SK-N-SH (cell line): ENCODE measurements around the gene REXO1. TPM values are rescaled to one million over a fixed set of nuclear protein-coding genes. Genes with fewer than 3 reads are reported as not detected.

ENCODE experiments used
- CTCF ChIA-PET: fragments of 300-600, 350-600 bp; formaldehyde crosslinking; extraction: SDS; loops from one replicate; lab custom pipeline; 2021; lab: Yijun Ruan, JAX
- POLR2A ChIA-PET: fragments of 350-600 bp; sonication (Branson Sonifier 250); formaldehyde crosslinking; extraction: SDS; loops from one replicate; lab custom pipeline; 2020; ENCODE audit warnings: antibody characterized with exemption, inconsistent platforms; lab: Yijun Ruan, JAX
- DNase-seq: peaks from one replicate; pipeline ENCODE4 v3.0.0; 2012
- H2AFZ ChIP-seq: fragments of 200-600 bp; sonication (generic); 2 replicates; pipeline ENCODE4 v1.8.1; 2016; ENCODE audit warnings: antibody characterized with exemption, mild to moderate bottlenecking, low read depth
- H3F3A ChIP-seq: fragments of 200-600 bp; sonication (generic); replicated peaks from 2 replicates; pipeline ENCODE3; 2016; ENCODE audit warnings: antibody characterized with exemption, mild to moderate bottlenecking; ENCODE audit not compliant: insufficient read depth
- H3K27ac ChIP-seq, 2 experiments: fragments of 200-500 bp in 1 of 2; fragments of 200-600 bp in 1 of 2; sonication (Bioruptor generic) in 1 of 2; sonication (generic), shearing (Covaris generic) in 1 of 2; 2 replicates each; pipeline versions ENCODE4 v1.5.1 to v1.6.1; 2014 to 2016; ENCODE audit warnings: low read depth in 2 of 2, inconsistent platforms in 1 of 2, low read length in 1 of 2, mild to moderate bottlenecking in 1 of 2, mixed read lengths in 1 of 2
- H3K27me3 ChIP-seq: fragments of 200-600 bp; sonication (generic), shearing (Covaris generic); 2 replicates; pipeline ENCODE4 v1.6.1; 2016; ENCODE audit warnings: mixed run types; ENCODE audit not compliant: insufficient read depth
- H3K36me3 ChIP-seq, 2 experiments: fragments of 200-500 bp in 1 of 2; fragments of 200-600 bp in 1 of 2; sonication (Bioruptor generic) in 1 of 2; sonication (generic) in 1 of 2; replicated peaks in 1 of 2; 2 replicates each; pipeline versions ENCODE3 to v1.5.1; 2014 to 2016; ENCODE audit warnings: low read length in 1 of 2, mild to moderate bottlenecking in 1 of 2; ENCODE audit not compliant: insufficient read depth in 2 of 2, control insufficient read depth in 1 of 2
- H3K4me1 ChIP-seq, 2 experiments: fragments of 200-500 bp in 1 of 2; fragments of 200-600 bp in 1 of 2; sonication (Bioruptor generic) in 1 of 2; sonication (generic), shearing (Covaris generic) in 1 of 2; 2 replicates each; pipeline versions ENCODE4 v1.5.1 to v1.6.1; 2014 to 2016; ENCODE audit warnings: low read depth in 1 of 2, low read length in 1 of 2, mixed run types in 1 of 2; ENCODE audit not compliant: insufficient read depth in 2 of 2, control insufficient read depth in 1 of 2
- H3K4me2 ChIP-seq: fragments of 200-600 bp; sonication (generic), shearing (Covaris generic); 2 replicates; pipeline ENCODE4 v1.6.1; 2017; ENCODE audit warnings: mixed run types
- H3K4me3 ChIP-seq, 2 experiments: fragments of 200-500 bp in 1 of 2; fragments of 200-600 bp in 1 of 2; sonication (Bioruptor generic) in 1 of 2; sonication (generic), shearing (Covaris generic) in 1 of 2; 2 replicates each; pipeline versions ENCODE4 v1.5.1 to v1.8.1; 2014 to 2016; ENCODE audit warnings: low read depth in 2 of 2, inconsistent platforms in 1 of 2, low read length in 1 of 2, mild to moderate bottlenecking in 1 of 2, mixed read lengths in 1 of 2, moderate library complexity in 1 of 2
- H3K79me2 ChIP-seq: fragments of 200-600 bp; sonication (generic); 2 replicates; pipeline ENCODE4 v1.8.1; 2017; ENCODE audit warnings: mild to moderate bottlenecking; ENCODE audit not compliant: insufficient read depth
- H3K9ac ChIP-seq: fragments of 200-600 bp; sonication (generic); 2 replicates; pipeline ENCODE4 v1.6.1; 2017; ENCODE audit warnings: mixed run types
- H3K9me2 ChIP-seq: fragments of 200-600 bp; sonication (generic); 2 replicates; pipeline ENCODE4 v1.6.1; 2017; ENCODE audit warnings: mixed run types
- H3K9me3 ChIP-seq: fragments of 200-600 bp; sonication (generic); 2 replicates; pipeline ENCODE4 v1.6.1; 2017; ENCODE audit warnings: mixed run types, mild to moderate bottlenecking, moderate library complexity
- H4K20me1 ChIP-seq: fragments of 200-600 bp; sonication (generic); 2 replicates; pipeline ENCODE4 v1.6.1; 2017; ENCODE audit warnings: mild to moderate bottlenecking, mixed run types; ENCODE audit not compliant: insufficient read depth
- CHD2 ChIP-seq: fragments of 150-350 bp; IDR thresholded peaks from 2 replicates; pipeline ENCODE4 v1.6.1; 2018; ENCODE audit warnings: low read length; ENCODE audit not compliant: partially characterized antibody
- EP300 ChIP-seq, 2 experiments: IDR thresholded peaks; 2 replicates each; pipeline versions ENCODE4 v1.4.0 to v1.6.1; 2012; ENCODE audit warnings: borderline replicate concordance in 1 of 2, low read depth in 1 of 2, low read length in 1 of 2
- EZH2phosphoT487 ChIP-seq: fragments of 200-600 bp; sonication (generic); IDR thresholded peaks from 2 replicates; pipeline ENCODE4 v1.6.1; 2017; ENCODE audit warnings: low read depth, mixed run types, mild to moderate bottlenecking, antibody characterized with exemption, moderate library complexity, borderline replicate concordance
- GATA2 ChIP-seq: sonication (generic); formaldehyde crosslinking; IDR thresholded peaks from 2 replicates; pipeline ENCODE4 v1.5.0; 2020; ENCODE audit warnings: mild to moderate bottlenecking, missing genetic modification reagents
- JUND ChIP-seq: IDR thresholded peaks from 2 replicates; pipeline ENCODE4 v1.4.0; 2012
- MEF2A ChIP-seq: IDR thresholded peaks from 2 replicates; pipeline ENCODE4 v1.4.0; 2012; ENCODE audit warnings: low read depth, borderline replicate concordance
- NRF1 ChIP-seq: IDR thresholded peaks from 2 replicates; pipeline ENCODE4 v1.6.1; 2012; ENCODE audit warnings: low read depth, mild to moderate bottlenecking, low read length
- POLR2AphosphoS5 ChIP-seq: IDR thresholded peaks from 2 replicates; pipeline ENCODE4 v1.6.1; 2012; ENCODE audit warnings: low read depth, low read length
- RAD21 ChIP-seq: IDR thresholded peaks from 2 replicates; pipeline ENCODE4 v1.6.1; 2012; ENCODE audit warnings: mild to moderate bottlenecking, low read length
- RCOR1 ChIP-seq: fragments of 150-350 bp; IDR thresholded peaks from 2 replicates; pipeline ENCODE4 v1.6.1; 2017; ENCODE audit warnings: antibody characterized with exemption, low read length
- REST ChIP-seq: IDR thresholded peaks from 2 replicates; pipeline ENCODE4 v1.6.1; 2012; ENCODE audit warnings: mild to moderate bottlenecking, low read depth, low read length, moderate library complexity
- RFX5 ChIP-seq: IDR thresholded peaks from 2 replicates; pipeline ENCODE4 v1.6.1; 2012; ENCODE audit warnings: mild to moderate bottlenecking, improper control_type of control experiment, low read length
- RXRA ChIP-seq: IDR thresholded peaks from 2 replicates; pipeline ENCODE4 v1.4.0; 2012; ENCODE audit warnings: low read depth, mild to moderate bottlenecking, borderline replicate concordance
- SIN3A ChIP-seq: IDR thresholded peaks from 2 replicates; pipeline ENCODE4 v1.6.1; 2012; ENCODE audit warnings: low read depth, mild to moderate bottlenecking, low read length, moderate library complexity, borderline replicate concordance
- SMC3 ChIP-seq: IDR thresholded peaks from 2 replicates; pipeline ENCODE4 v1.6.1; 2012; ENCODE audit warnings: low read depth, low read length, improper control_type of control experiment
- TAF1 ChIP-seq: IDR thresholded peaks from 2 replicates; pipeline ENCODE4 v1.6.1; 2012; ENCODE audit warnings: low read depth, mild to moderate bottlenecking, low read length, moderate library complexity, borderline replicate concordance
- TCF12 ChIP-seq: IDR thresholded peaks from 2 replicates; pipeline ENCODE4 v1.4.0; 2012
- USF2 ChIP-seq: fragments of 150-350 bp; IDR thresholded peaks from 2 replicates; pipeline ENCODE4 v1.6.1; 2017; ENCODE audit warnings: antibody characterized with exemption, low read length, low read depth, borderline replicate concordance
- ZBTB33 ChIP-seq: IDR thresholded peaks from 2 replicates; pipeline ENCODE4 v1.4.0; 2012; ENCODE audit warnings: low read depth, borderline replicate concordance
- WGBS: methylation state at CpG from one replicate; pipeline ENCODE4 v1.1.6; 2017; ENCODE audit warnings: low lambda C conversion rate; 5-methylcytosine and 5-hydroxymethylcytosine counted together
- polyA plus RNA-seq, 3 experiments: library from polyadenylated mRNA; depleted of rRNA; stranded (reverse); fragments of >200 nt; gene quantifications; 2 replicates each; pipeline ENCODE4 v1.2.3, GENCODE V29; 2012
- TF ChIP-seq, protein P1 (sequence below): IDR thresholded peaks from 2 replicates; pipeline ENCODE4 v1.4.0; 2012; ENCODE audit warnings: low read depth

Gene REXO1
- polyA plus RNA-seq, 1 of the 3 experiments (the other 2 are of a cell fraction) = 18.8 TPM

DNA sequence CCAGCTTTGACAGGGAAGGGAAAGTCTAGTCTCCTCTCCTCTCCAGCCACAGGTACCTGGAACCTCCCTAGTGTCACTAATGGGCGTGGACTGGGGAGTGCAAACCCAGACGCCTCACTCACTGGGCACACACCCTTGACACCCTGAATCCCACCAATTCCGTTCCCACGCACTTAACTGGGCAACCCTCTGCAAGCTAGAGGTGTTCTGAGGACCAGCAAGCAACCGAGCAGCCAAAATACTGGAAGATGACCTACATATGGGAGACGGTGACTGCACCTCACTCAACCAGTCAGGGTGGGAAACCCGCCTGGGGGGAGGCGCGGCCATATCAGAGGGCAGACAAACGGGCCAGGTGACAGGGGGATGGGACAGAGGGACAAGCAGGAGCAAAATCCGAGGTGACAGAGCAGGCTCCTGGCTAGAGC is 36.0 kb upstream of the REXO1 start:
- Histone ChIP-seq H3K27me3 (no peaks in the 10 kb centered on the region), H3K4me3 (peak overlapping the region; percentile 86 to 93), H3F3A (no peaks in the 10 kb centered on the region), H3K27ac (peak overlapping the region in 1 of 2 experiments; percentile 62; a peak in 2 of 4 replicates), H3K9me2 (no peaks in the 10 kb centered on the region), H3K4me1 (peaks cover 6 to 23% of the 10 kb centered on the region in 2 experiments; a peak in 1 of 4 replicates), H4K20me1 (peaks cover 40% of the 10 kb centered on the region), H2AFZ (no peak overlapping the region), H3K4me2 (peak overlapping the region; percentile 100), H3K79me2 (peaks cover 46% of the 10 kb centered on the region), H3K36me3 (peaks cover 0 to 7% of the 10 kb centered on the region in 2 experiments), H3K9ac (peak overlapping the region; percentile 84), H3K9me3 (no peaks in the 10 kb centered on the region)
- 11% methylated on average over 11 of the region's 11 CpGs for WGBS
- ChIA-PET POLR2A (interaction anchor here (1.2 to 1.9 kb wide), 2 partner anchors 8 to 12 kb away, joined by 3 to 7 read pairs; no protein-coding TSS in a partner anchor), CTCF (interaction anchor here (1.0 to 1.4 kb wide), 3 partner anchors 12 to 185 kb away, joined by 3 read pairs; no protein-coding TSS in a partner anchor)
- DNase-seq = no peak
- TF ChIP-seq, protein P1, sequence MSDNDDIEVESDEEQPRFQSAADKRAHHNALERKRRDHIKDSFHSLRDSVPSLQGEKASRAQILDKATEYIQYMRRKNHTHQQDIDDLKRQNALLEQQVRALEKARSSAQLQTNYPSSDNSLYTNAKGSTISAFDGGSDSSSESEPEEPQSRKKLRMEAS = no peak
- TF ChIP-seq ZBTB33 = no peak
- TF ChIP-seq SIN3A = no peak
- no peak for TF ChIP-seq GATA2 (CRISPR knock-in tag)
- TF ChIP-seq EZH2phosphoT487 = no peak
- no peak for TF ChIP-seq CHD2
- TF ChIP-seq TCF12 = no peak
- TF ChIP-seq TAF1 = no peak
- no peak for TF ChIP-seq RCOR1
- TF ChIP-seq EP300 (IDR thresholded peaks at IDR 0.05; ENCODE audit: borderline replicate concordance in 1 of 2, low read depth in 1 of 2, low read length in 1 of 2) = no peak
- TF ChIP-seq RXRA = no peak
- no peak for TF ChIP-seq JUND
- TF ChIP-seq RFX5 = no peak
- TF ChIP-seq POLR2AphosphoS5 = no peak
- no peak for TF ChIP-seq NRF1

GRCh38 chr19:1883784-1884183 is 35.5 kb upstream of the REXO1 start:
- peaks cover 46% of the 10 kb centered on the region for H3K79me2 ChIP-seq
- H3K27ac ChIP-seq = no peak overlapping the region; a peak in 1 of 4 replicates
- DNase-seq = no peak
- H3K9me3 ChIP-seq = no peaks in the 10 kb centered on the region
- no peaks in the 10 kb centered on the region for H3F3A ChIP-seq
- WGBS = 73% methylated on average over 7 of the region's 8 CpGs
- H3K4me1 ChIP-seq = peaks cover 6 to 23% of the 10 kb centered on the region in 2 experiments; a peak in 1 of 4 replicates
- H2AFZ ChIP-seq = no peak overlapping the region
- H3K4me3 ChIP-seq = peak overlapping the region; percentile 86 to 93
- peak overlapping the region; percentile 84; the same call in 1 of the 2 replicates for H3K9ac ChIP-seq
- CTCF ChIA-PET = interaction anchor here (0.7 to 1.4 kb wide), 2 partner anchors 185 to 186 kb away, joined by 3 to 4 read pairs; no protein-coding TSS in a partner anchor
- peaks cover 0 to 7% of the 10 kb centered on the region in 2 experiments for H3K36me3 ChIP-seq
- no peaks in the 10 kb centered on the region for H3K27me3 ChIP-seq
- peaks cover 40% of the 10 kb centered on the region for H4K20me1 ChIP-seq
- POLR2A ChIA-PET = interaction anchor here (1.2 to 1.9 kb wide), 2 partner anchors 8 to 12 kb away, joined by 3 to 7 read pairs; no protein-coding TSS in a partner anchor
- H3K4me2 ChIP-seq = peak overlapping the region; percentile 100
- H3K9me2 ChIP-seq = no peaks in the 10 kb centered on the region
- TF ChIP-seq SMC3 = no peak
- no peak for TF ChIP-seq REST
- no peak for TF ChIP-seq RFX5
- no peak for TF ChIP-seq TCF12
- no peak for TF ChIP-seq RCOR1
- no peak for TF ChIP-seq RXRA
- no peak for TF ChIP-seq USF2
- no peak for TF ChIP-seq MEF2A
- no peak for TF ChIP-seq RAD21
- no peak for TF ChIP-seq EP300 (IDR thresholded peaks at IDR 0.05; ENCODE audit: borderline replicate concordance in 1 of 2, low read depth in 1 of 2, low read length in 1 of 2)
- no peak for TF ChIP-seq POLR2AphosphoS5
- TF ChIP-seq CHD2 = no peak
